H1 (cell line): Measurements from ENCODE around the gene ARHGEF28. TPM values are rescaled to one million over a fixed set of nuclear protein-coding genes. Genes with fewer than 3 reads are reported as not detected.

Source experiments
- CTCF ChIA-PET: fragments of 300-600 bp; sonication (Branson Sonifier 250); formaldehyde crosslinking; loops from one replicate; lab custom pipeline; 2021; ENCODE audit not compliant: partially characterized antibody; lab: Charles Lee
- POLR2A ChIA-PET: fragments of 300-600 bp; sonication (Branson Sonifier 250); formaldehyde crosslinking; loops from one replicate; lab custom pipeline; 2021; ENCODE audit warnings: inconsistent platforms; ENCODE audit not compliant: partially characterized antibody; lab: Charles Lee
- DNase-seq, 2 experiments: peaks; one replicate each; pipeline versions ENCODE4 v3.0.0 to v3.0.0-alpha.2; 2010 to 2022; ENCODE audit warnings: low spot score in 2 of 2, low read depth in 1 of 2, mixed read lengths in 1 of 2
- FAIRE-seq: peaks from 2 replicates; lab custom pipeline; 2011; peaks lifted over from hg19 to GRCh38; lab: Jason Lieb, UNC
- H2AFZ ChIP-seq: 2 replicates; pipeline ENCODE4 v1.8.1; 2012; ENCODE audit warnings: low read length, inconsistent platforms
- H2AK5ac ChIP-seq: 2 replicates; pipeline ENCODE4 v1.6.1; 2013; ENCODE audit warnings: low read depth, low read length
- H2BK120ac ChIP-seq: replicated peaks from 2 replicates; pipeline ENCODE3; 2013; ENCODE audit warnings: low read depth, low read length, inconsistent platforms
- H2BK12ac ChIP-seq: 2 replicates; pipeline ENCODE4 v1.6.1; 2013; ENCODE audit warnings: low read depth, low read length
- H2BK15ac ChIP-seq: 2 replicates; pipeline ENCODE4 v1.6.1; 2013; ENCODE audit warnings: low read length
- H2BK20ac ChIP-seq: 2 replicates; pipeline ENCODE4 v1.6.1; 2013; ENCODE audit warnings: low read length
- H2BK5ac ChIP-seq: 2 replicates; pipeline ENCODE4 v1.6.1; 2013; ENCODE audit warnings: low read depth, low read length
- H3K14ac ChIP-seq: 2 replicates; pipeline ENCODE4 v1.6.1; 2013; ENCODE audit warnings: inconsistent platforms; ENCODE audit not compliant: insufficient read length
- H3K18ac ChIP-seq: 2 replicates; pipeline ENCODE4 v1.6.1; 2013; ENCODE audit warnings: low read length; ENCODE audit errors: extremely low read depth
- H3K23ac ChIP-seq: 2 replicates; pipeline ENCODE4 v1.6.1; 2013; ENCODE audit warnings: inconsistent platforms; ENCODE audit not compliant: insufficient read length
- H3K23me2 ChIP-seq: 2 replicates; pipeline ENCODE4 v1.6.1; 2013; ENCODE audit warnings: low read depth, low read length
- H3K27ac ChIP-seq: 2 replicates; pipeline ENCODE4 v1.6.1; 2011; ENCODE audit warnings: low read depth, low read length, inconsistent platforms
- H3K27me3 ChIP-seq, 4 experiments: replicated peaks in 1 of 4; 1 replicate in 1 of 4; 2 replicates in 3 of 4; pipeline versions ENCODE4 v1.6.1 to v1.8.1; 2011 to 2013; ENCODE audit warnings: low read length in 3 of 4, mild to moderate bottlenecking in 3 of 4, inconsistent platforms in 2 of 4, mixed read lengths in 2 of 4, moderate library complexity in 1 of 4; ENCODE audit not compliant: control insufficient read depth in 3 of 4, insufficient read depth in 3 of 4; ENCODE audit errors: extremely low read depth in 1 of 4
- H3K36me3 ChIP-seq, 4 experiments: 2 replicates each; pipeline versions ENCODE4 v1.6.1 to v1.8.1; 2011 to 2013; ENCODE audit warnings: mild to moderate bottlenecking in 4 of 4, low read length in 3 of 4, moderate library complexity in 2 of 4, control low read depth in 1 of 4, inconsistent platforms in 1 of 4; ENCODE audit not compliant: insufficient read depth in 4 of 4, control insufficient read depth in 2 of 4
- H3K4ac ChIP-seq: replicated peaks from 2 replicates; pipeline ENCODE3; 2013; ENCODE audit warnings: low read length, low read depth, mixed read lengths, inconsistent platforms; ENCODE audit not compliant: insufficient read length
- H3K4me1 ChIP-seq, 4 experiments: replicated peaks in 1 of 4; 1 replicate in 1 of 4; 2 replicates in 3 of 4; pipeline versions ENCODE4 v1.6.1 to v1.8.1; 2011 to 2013; ENCODE audit warnings: low read length in 3 of 4, inconsistent platforms in 2 of 4, mixed read lengths in 1 of 4; ENCODE audit not compliant: insufficient read depth in 4 of 4, control insufficient read depth in 3 of 4
- H3K4me2 ChIP-seq, 2 experiments: 2 replicates each; pipeline versions ENCODE4 v1.6.1 to v1.8.1; 2011 to 2013; ENCODE audit warnings: low read depth in 2 of 2, low read length in 2 of 2, control low read depth in 1 of 2, inconsistent platforms in 1 of 2, mild to moderate bottlenecking in 1 of 2; ENCODE audit not compliant: insufficient read depth in 1 of 2
- H3K4me3 ChIP-seq, 4 experiments: fragments of 200-600, 300-600 bp in 1 of 4; sonication (generic), shearing (Covaris generic), sonication (Bioruptor Twin) in 1 of 4; 2 replicates each; pipeline versions ENCODE4 v1.5.1 to v1.8.1; 2011 to 2016; ENCODE audit warnings: low read length in 4 of 4, low read depth in 3 of 4, control low read depth in 2 of 4, inconsistent platforms in 2 of 4, mild to moderate bottlenecking in 2 of 4, mixed read lengths in 1 of 4, moderate library complexity in 1 of 4; ENCODE audit not compliant: insufficient read depth in 2 of 4; ENCODE audit errors: extremely low read depth in 1 of 4
- H3K56ac ChIP-seq: replicated peaks from 2 replicates; pipeline ENCODE3; 2013; ENCODE audit warnings: low read depth, mild to moderate bottlenecking, mixed read lengths, low read length, inconsistent platforms; ENCODE audit not compliant: insufficient read length
- H3K79me1 ChIP-seq: 2 replicates; pipeline ENCODE4 v1.6.1; 2013; ENCODE audit warnings: low read depth, low read length, control low read depth
- H3K79me2 ChIP-seq, 2 experiments: 2 replicates each; pipeline versions ENCODE4 v1.6.1 to v1.8.1; 2012 to 2013; ENCODE audit warnings: low read length in 2 of 2, mild to moderate bottlenecking in 2 of 2, inconsistent platforms in 1 of 2; ENCODE audit not compliant: insufficient read depth in 2 of 2, control insufficient read depth in 1 of 2
- H3K9ac ChIP-seq, 4 experiments: replicated peaks in 1 of 4; 1 replicate in 1 of 4; 2 replicates in 3 of 4; pipeline versions ENCODE4 v1.6.1 to v1.8.1; 2011 to 2013; ENCODE audit warnings: low read depth in 3 of 4, low read length in 3 of 4, control low read depth in 2 of 4, mild to moderate bottlenecking in 2 of 4, moderate library complexity in 2 of 4, inconsistent platforms in 1 of 4; ENCODE audit errors: extremely low read depth in 1 of 4
- H3K9me3 ChIP-seq, 2 experiments: 2 replicates each; pipeline versions ENCODE4 v1.6.1 to v1.8.1; 2012 to 2013; ENCODE audit warnings: mild to moderate bottlenecking in 2 of 2, moderate library complexity in 2 of 2, control low read depth in 1 of 2, inconsistent platforms in 1 of 2, low read depth in 1 of 2, low read length in 1 of 2, mixed read lengths in 1 of 2; ENCODE audit not compliant: insufficient read depth in 2 of 2
- H4K20me1 ChIP-seq, 2 experiments: replicated peaks in 1 of 2; 2 replicates each; pipeline versions ENCODE3 to v1.8.1; 2011 to 2013; ENCODE audit warnings: inconsistent platforms in 2 of 2, low read length in 2 of 2, mild to moderate bottlenecking in 1 of 2; ENCODE audit not compliant: insufficient read depth in 2 of 2, control insufficient read depth in 1 of 2
- H4K5ac ChIP-seq: 2 replicates; pipeline ENCODE4 v1.6.1; 2013; ENCODE audit warnings: low read length, low read depth, mixed read lengths, inconsistent platforms; ENCODE audit not compliant: insufficient read length
- H4K8ac ChIP-seq: 2 replicates; pipeline ENCODE4 v1.8.0; 2013; ENCODE audit warnings: mild to moderate bottlenecking, moderate library complexity, low read length, inconsistent platforms; ENCODE audit not compliant: insufficient read depth; ENCODE audit errors: extremely low read depth
- H4K91ac ChIP-seq: replicated peaks from 2 replicates; pipeline ENCODE3; 2013; ENCODE audit warnings: low read length, mixed read lengths, inconsistent platforms; ENCODE audit not compliant: insufficient read length
- ASH2L ChIP-seq: fragments of 200-600, 300-600 bp; sonication (generic); IDR thresholded peaks from one replicate; pipeline ENCODE4 v1.7.1; 2017; ENCODE audit warnings: low read length
- BCL11A ChIP-seq, 2 experiments: IDR thresholded peaks; one replicate each; pipeline ENCODE4 v1.6.1; 2011; ENCODE audit warnings: low read depth in 2 of 2, low read length in 2 of 2, mild to moderate bottlenecking in 2 of 2
- BRCA1 ChIP-seq: IDR thresholded peaks from 2 replicates; pipeline ENCODE4 v1.6.1; 2012; ENCODE audit warnings: low read depth, low read length, improper control_type of control experiment
- CHD2 ChIP-seq: IDR thresholded peaks from 2 replicates; pipeline ENCODE4 v1.6.1; 2012; ENCODE audit warnings: low read length, improper control_type of control experiment
- EGR1 ChIP-seq: IDR thresholded peaks from 2 replicates; pipeline ENCODE4 v1.6.1; 2011; ENCODE audit warnings: low read depth, low read length, borderline replicate concordance
- FOSL1 ChIP-seq: IDR thresholded peaks from 2 replicates; pipeline ENCODE4 v1.6.1; 2011; ENCODE audit warnings: mild to moderate bottlenecking, low read depth, low read length, moderate library complexity; ENCODE audit not compliant: insufficient read depth
- GABPA ChIP-seq: IDR thresholded peaks from 2 replicates; pipeline ENCODE4 v1.6.1; 2011; ENCODE audit warnings: mild to moderate bottlenecking, low read length, moderate library complexity, borderline replicate concordance; ENCODE audit not compliant: insufficient read depth
- HDAC6 ChIP-seq: IDR thresholded peaks from one replicate; pipeline ENCODE4 v1.7.1; 2012; ENCODE audit warnings: low read depth, mild to moderate bottlenecking, inconsistent platforms, low read length, moderate library complexity
- JUND ChIP-seq: IDR thresholded peaks from 2 replicates; pipeline ENCODE4 v1.6.1; 2011; ENCODE audit warnings: mild to moderate bottlenecking, improper control_type of control experiment, low read length
- POLR2AphosphoS5 ChIP-seq: IDR thresholded peaks from 2 replicates; pipeline ENCODE4 v1.6.1; 2011; ENCODE audit warnings: low read depth, low read length
- RAD21 ChIP-seq, 2 experiments: IDR thresholded peaks in 1 of 2; conservative IDR thresholded peaks in 1 of 2; 2 replicates each; pipeline ENCODE4 v1.6.1; 2011; ENCODE audit warnings: low read depth in 2 of 2, low read length in 2 of 2, improper control_type of control experiment in 1 of 2, inconsistent platforms in 1 of 2, mild to moderate bottlenecking in 1 of 2, moderate library complexity in 1 of 2
- SRF ChIP-seq: IDR thresholded peaks from 2 replicates; pipeline ENCODE4 v1.6.1; 2011; ENCODE audit warnings: mild to moderate bottlenecking, low read depth, low read length, moderate library complexity
- TCF12 ChIP-seq: IDR thresholded peaks from 2 replicates; pipeline ENCODE4 v1.6.1; 2011; ENCODE audit warnings: low read depth, mild to moderate bottlenecking, low read length
- WGBS, 2 experiments: shearing (Covaris generic) in 1 of 2; methylation state at CpG; one replicate each; pipeline versions ENCODE4 v1.1.6 to v1.1.7; 2013 to 2015; ENCODE audit warnings: low lambda C conversion rate in 2 of 2, mixed read lengths in 2 of 2, inconsistent platforms in 1 of 2, low coverage in 1 of 2, missing lambda C conversion rate in 1 of 2; ENCODE audit not compliant: insufficient replicate concordance in 2 of 2, insufficient coverage in 1 of 2, insufficient read length in 1 of 2; ENCODE audit errors: extremely low coverage in 1 of 2, missing lambda C conversion rate in 1 of 2; 5-methylcytosine and 5-hydroxymethylcytosine counted together
- polyA plus RNA-seq, 7 experiments: library from polyadenylated mRNA; depleted of rRNA in 3 of 7; stranded (reverse) in 5 of 7; unstranded in 2 of 7; fragments of >200 nt in 5 of 7; fragments of 200-250 nt in 2 of 7; gene quantifications; 1 replicate in 5 of 7; 2 replicates in 1 of 7; 4 replicates in 1 of 7; pipeline versions ENCODE4 v1.2.1 to v1.2.3, GENCODE V29; 2011 to 2013; ENCODE audit warnings: missing spikeins in 2 of 7, mixed read lengths in 2 of 7
- total RNA-seq: library from RNA; stranded (reverse); fragmentation: NEBNext Ultra II Directional; extraction: Animal tissue kit (Norgen Biotek cat#: 25700); gene quantifications from 2 replicates; pipeline ENCODE4 v1.2.1, GENCODE V29; 2021
- TF ChIP-seq, protein P1 (sequence below): IDR thresholded peaks from 2 replicates; pipeline ENCODE4 v1.6.1; 2012; ENCODE audit warnings: inconsistent platforms

Gene ARHGEF28
- total and polyA plus RNA-seq, 2 of the 8 experiments (the other 6 are each of a cell fraction or from before 2014, with no cell fraction given) = 0.33 to 1.0 TPM

DNA sequence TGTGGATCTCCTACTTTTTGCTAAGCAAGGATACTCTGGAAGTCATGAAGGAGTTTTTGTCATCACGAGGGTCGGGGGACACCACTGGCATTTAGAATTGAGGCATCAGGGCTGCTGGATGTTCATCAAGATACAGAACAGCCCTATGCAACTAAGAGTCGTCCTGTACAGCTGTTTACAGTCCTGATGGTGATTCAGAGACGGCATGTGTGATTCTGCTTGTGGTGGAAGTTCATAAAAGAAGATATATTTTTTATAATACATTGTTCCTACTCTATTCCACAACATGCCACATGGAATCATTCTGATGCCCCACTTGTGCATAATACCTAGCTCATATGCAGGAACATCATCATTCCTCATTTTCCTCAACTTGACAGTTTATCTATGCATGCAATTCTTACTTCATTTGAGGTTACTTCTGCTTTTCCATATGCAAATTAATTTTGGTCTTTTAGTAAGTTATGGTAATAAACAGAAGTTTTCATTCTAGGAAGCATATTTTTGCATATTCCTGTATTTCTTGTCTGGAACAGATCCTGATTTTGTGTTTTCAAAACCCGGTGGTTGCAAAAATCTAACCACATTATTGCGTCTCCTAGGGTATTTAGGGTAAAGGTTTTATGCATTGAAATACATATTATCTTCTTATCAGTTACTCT, 155.2 kb downstream of the ARHGEF28 start:
- WGBS, 2 experiments = 92% methylated on average over 6 of the region's 6 CpGs; no CpG with 5 or more reads in 1 of the 2 experiments
- H3K4me2 ChIP-seq = no peak overlapping the region
- ChIA-PET CTCF (interaction anchor here (1.0 to 1.6 kb wide), 4 partner anchors 12 to 190 kb away, joined by 3 to 7 read pairs (median 5); no protein-coding TSS in a partner anchor), POLR2A (no interaction called here)
- no peak overlapping the region for H4K5ac ChIP-seq
- no peak overlapping the region for H2AK5ac ChIP-seq
- H4K8ac ChIP-seq = no peak overlapping the region
- DNase-seq (no peak), FAIRE-seq (no peak)
- H4K91ac ChIP-seq = no peak overlapping the region
- no peak overlapping the region for H2BK5ac ChIP-seq
- H2BK120ac ChIP-seq = no peak overlapping the region
- H3K56ac ChIP-seq = no peak overlapping the region
- no peak overlapping the region for H2BK20ac ChIP-seq
- H3K23me2 ChIP-seq = peaks cover 2% of the 10 kb centered on the region; the same call in 1 of the 2 replicates
- no peak overlapping the region for H3K18ac ChIP-seq
- no peak overlapping the region for H2BK12ac ChIP-seq
- no peaks in the 10 kb centered on the region for H3K4me1 ChIP-seq
- no peaks in the 10 kb centered on the region for H3K27me3 ChIP-seq
- no peaks in the 10 kb centered on the region for H3K79me1 ChIP-seq
- H3K14ac ChIP-seq = no peak overlapping the region
- H3K27ac ChIP-seq = no peak overlapping the region
- H3K36me3 ChIP-seq = no peaks in the 10 kb centered on the region
- no peak overlapping the region for H3K9ac ChIP-seq
- H3K9me3 ChIP-seq = no peaks in the 10 kb centered on the region
- no peak overlapping the region for H2AFZ ChIP-seq
- H3K79me2 ChIP-seq = no peaks in the 10 kb centered on the region
- H2BK15ac ChIP-seq = no peak overlapping the region
- no peak overlapping the region for H3K4me3 ChIP-seq
- H3K4ac ChIP-seq = no peak overlapping the region
- no peaks in the 10 kb centered on the region for H4K20me1 ChIP-seq
- H3K23ac ChIP-seq = no peak overlapping the region
- TF ChIP-seq RAD21 (IDR thresholded peaks at IDR 0.05 in 1 of 2, conservative IDR thresholded peaks at IDR 0.05 in 1 of 2; ENCODE audit: low read depth in 2 of 2, low read length in 2 of 2) (no peak), SRF (no peak), HDAC6 (no peak), EGR1 (no peak), TCF12 (no peak), CHD2 (no peak), BCL11A (IDR thresholded peaks at IDR 0.05; ENCODE audit: low read depth in 2 of 2, low read length in 2 of 2) (no peak), ASH2L (no peak), POLR2AphosphoS5 (no peak), BRCA1 (no peak), FOSL1 (no peak), GABPA (no peak), JUND (no peak)
- TF ChIP-seq, protein P1, sequence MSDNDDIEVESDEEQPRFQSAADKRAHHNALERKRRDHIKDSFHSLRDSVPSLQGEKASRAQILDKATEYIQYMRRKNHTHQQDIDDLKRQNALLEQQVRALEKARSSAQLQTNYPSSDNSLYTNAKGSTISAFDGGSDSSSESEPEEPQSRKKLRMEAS = no peak
